ENCODE data around the gene ZNF738.
A peak's percentile ranks its signal among the peaks of the same experiment; 100 is the strongest.
"Not testable (repeated sequence)": the region's sequence is repeated elsewhere in the genome, so short reads cannot be mapped to it uniquely, and the experiment has no call there.

Gene ZNF738

GRCh38 chr19:21358768-21359451 is at the start of gene ZNF738:
TSS of gene ZNF738 (plus strand) at chr19:21359000. CDS start at chr19:21359141, 141 bp downstream.
- peak; percentile 92 for DNase-seq

- not testable (repeated sequence) for DNase-seq
These were observed 46.0 kb upstream of the ZNF738 start for GRCh38 chr19:21312807-21313206.

- no peak for DNase-seq
These were observed 44.1 kb upstream of the ZNF738 start for GRCh38 chr19:21314676-21315075.

- DNase-seq, result no peak
These were observed 41.0 kb upstream of the ZNF738 start for GRCh38 chr19:21317821-21318220.

GRCh38 chr19:21321134-21321533 is 37.7 kb upstream of the ZNF738 start:
- DNase-seq, result no peak

- DNase-seq, result no peak
These were observed 36.8 kb upstream of the ZNF738 start for GRCh38 chr19:21321996-21322395.

GRCh38 chr19:21322528-21322927 is 36.3 kb upstream of the ZNF738 start:
- no peak for DNase-seq

GRCh38 chr19:21323000-21323399 is 35.8 kb upstream of the ZNF738 start:
- no peak for DNase-seq

GRCh38 chr19:21326169-21326568 is 32.6 kb upstream of the ZNF738 start:
- no peak for DNase-seq

GRCh38 chr19:21328406-21328805 is 30.4 kb upstream of the ZNF738 start:
- DNase-seq, result no peak

GRCh38 chr19:21328885-21329605 is 29.8 kb upstream of the ZNF738 start, which contains the start of gene ZNF708:
TSS of gene ZNF708 (minus strand) at chr19:21329410. CDS start at chr19:21329212, 198 bp downstream.
- peak; percentile 82 for DNase-seq

GRCh38 chr19:21335721-21336120 is 23.1 kb upstream of the ZNF738 start:
- no peak for DNase-seq

GRCh38 chr19:21344841-21345240 is 14.0 kb upstream of the ZNF738 start:
- DNase-seq, result not testable (repeated sequence)

GRCh38 chr19:21352830-21353229 is 6.0 kb upstream of the ZNF738 start:
- DNase-seq, result no peak

- no peak for DNase-seq
These were observed 3.5 kb downstream of the ZNF738 start for GRCh38 chr19:21362291-21362690.

GRCh38 chr19:21383980-21384582 is 25.3 kb downstream of the ZNF738 start:
- no peak for DNase-seq

GRCh38 chr19:21396121-21396520 is 37.3 kb downstream of the ZNF738 start:
- DNase-seq, result no peak

GRCh38 chr19:21396893-21397572 is 38.2 kb downstream of the ZNF738 start, which contains the start of gene ZNF493:
TSS of gene ZNF493 (plus strand) at chr19:21397133. CDS start at chr19:21397238, 105 bp downstream.
- DNase-seq, result peak; percentile 94

- no peak for DNase-seq
These were observed 40.1 kb downstream of the ZNF738 start for GRCh38 chr19:21398851-21399250.

- no peak for DNase-seq
These were observed 43.6 kb downstream of the ZNF738 start for GRCh38 chr19:21402303-21402985.

- no peak for DNase-seq
These were observed 51.4 kb downstream of the ZNF738 start for GRCh38 chr19:21410166-21410565.

- DNase-seq, result no peak
These were observed 63.4 kb downstream of the ZNF738 start for GRCh38 chr19:21422244-21422643.
